ENCODE data around the gene ERFE. TPM values are rescaled to one million over a fixed set of nuclear protein-coding genes. Genes with fewer than 3 reads are reported as not detected.
A peak's percentile ranks its signal among the peaks of the same experiment; 100 is the strongest.

Gene ERFE
- polyA plus RNA-seq, 1 experiment = 2.9 TPM

GRCh38 chr2:238159661-238160205, 963 bp downstream of the ERFE start:
- no peak for DNase-seq (ENCODE audit: low read depth)
- peaks cover 5% of the 10 kb centered on the region; the same call in 1 of the 2 replicates for H3K27me3 ChIP-seq (ENCODE audit: control insufficient read depth, insufficient read depth, low read length)
- no peaks in the 10 kb centered on the region for H3K36me3 ChIP-seq (ENCODE audit: control insufficient read depth, insufficient read depth, low read length)
- ChIA-PET POLR2A (no interaction called here), CTCF (interaction anchor here (1.4 kb wide), 1 partner anchor 8 kb away, joined by 4 read pairs; no protein-coding TSS in a partner anchor)
- H3K4me3 ChIP-seq (ENCODE audit: low read depth, low read length) = no peak overlapping the region
- TF ChIP-seq CTCF (IDR thresholded peaks at IDR 0.05; ENCODE audit: insufficient read depth, low read depth, low read length) = no peak

- DNase-seq (ENCODE audit: low read depth) = no peak
- ChIA-PET POLR2A (no interaction called here), CTCF (interaction anchor here (1.2 to 1.4 kb wide), 2 partner anchors 8 to 103 kb away, joined by 3 to 4 read pairs; no protein-coding TSS in a partner anchor)
- no peak overlapping the region for H3K4me3 ChIP-seq (ENCODE audit: low read depth, low read length)
- no peaks in the 10 kb centered on the region for H3K36me3 ChIP-seq (ENCODE audit: control insufficient read depth, insufficient read depth, low read length)
- 0 out of 2 replicates have a peak, but pooled peaks have one; percentile 15 for TF ChIP-seq CTCF (IDR thresholded peaks at IDR 0.05; ENCODE audit: insufficient read depth, low read depth, low read length)
- peaks cover 5% of the 10 kb centered on the region; the same call in 1 of the 2 replicates for H3K27me3 ChIP-seq (ENCODE audit: control insufficient read depth, insufficient read depth, low read length)
Measured at GRCh38 chr2:238160206-238161129, 1.7 kb downstream of the ERFE start.

GRCh38 chr2:238161291-238162051, 2.7 kb downstream of the ERFE start:
- DNase-seq (ENCODE audit: low read depth) = no peak
- Histone ChIP-seq H3K27me3 (ENCODE audit: control insufficient read depth, insufficient read depth, low read length) (peaks cover 5% of the 10 kb centered on the region; the same call in 1 of the 2 replicates), H3K4me3 (ENCODE audit: low read depth, low read length) (no peak overlapping the region), H3K36me3 (ENCODE audit: control insufficient read depth, insufficient read depth, low read length) (peaks cover 1% of the 10 kb centered on the region; the same call in 1 of the 2 replicates)
- CTCF ChIA-PET = interaction anchor here (1.1 to 1.2 kb wide), 2 partner anchors 99 to 102 kb away, joined by 3 read pairs; no protein-coding TSS in a partner anchor
- POLR2A ChIA-PET = no interaction called here
- TF ChIP-seq CTCF (IDR thresholded peaks at IDR 0.05; ENCODE audit: insufficient read depth, low read depth, low read length) = no peak

GRCh38 chr2:238162251-238162845, 3.6 kb downstream of the ERFE start:
- peaks cover 6% of the 10 kb centered on the region for H3K36me3 ChIP-seq (ENCODE audit: control insufficient read depth, insufficient read depth, low read length)
- CTCF ChIA-PET = interaction anchor here (1.1 kb wide), 1 partner anchor 98 kb away, joined by 3 read pairs; no protein-coding TSS in a partner anchor
- DNase-seq (ENCODE audit: low read depth) = no peak

More at GRCh38 chr2:238162251-238162845, 3.6 kb downstream of the ERFE start:
- no peak for TF ChIP-seq CTCF (IDR thresholded peaks at IDR 0.05; ENCODE audit: insufficient read depth, low read depth, low read length)
- Histone ChIP-seq H3K27me3 (ENCODE audit: control insufficient read depth, insufficient read depth, low read length) (peaks cover 5% of the 10 kb centered on the region; the same call in 1 of the 2 replicates), H3K4me3 (ENCODE audit: low read depth, low read length) (no peak overlapping the region)
- POLR2A ChIA-PET = no interaction called here
